GM12872 (cell line): ENCODE results near the gene FCN2.

Source experiments
- CTCF ChIP-seq: IDR thresholded peaks from 3 replicates; pipeline ENCODE4 v1.5.1; 2011; ENCODE audit warnings: low read depth, mild to moderate bottlenecking, low read length, moderate library complexity; ENCODE audit not compliant: insufficient read depth

FCN2 gene

GRCh38 chr9:134880484-134881312 is at the start of gene FCN2:
Gene FCN2, plus strand, starts transcription at chr9:134880810. Its CDS starts 12 bp downstream, at chr9:134880822.
- TF ChIP-seq CTCF = no peak

- TF ChIP-seq CTCF = no peak
These were observed 49.5 kb upstream of the FCN2 start for GRCh38 chr9:134830926-134831720.

- TF ChIP-seq CTCF = no peak
These were observed 48.1 kb upstream of the FCN2 start for GRCh38 chr9:134832471-134832870.

- no peak for TF ChIP-seq CTCF
These were observed 47.2 kb upstream of the FCN2 start for GRCh38 chr9:134833294-134833880.

- TF ChIP-seq CTCF = no peak
These were observed 46.2 kb upstream of the FCN2 start for GRCh38 chr9:134834217-134834956.

GRCh38 chr9:134834957-134835419 is 45.6 kb upstream of the FCN2 start:
- no peak for TF ChIP-seq CTCF
